Inflammatory macrophage treated with lipopolysaccharide for 4 hours (primary cell): Measurements from ENCODE around the gene GMIP.
"Not testable (repeated sequence)": the region's sequence is repeated elsewhere in the genome, so short reads cannot be mapped to it uniquely, and the experiment has no call there.

Experiments used
- DNase-seq: peaks from one replicate; pipeline ENCODE4 v3.0.0-alpha.2; 2020

Gene GMIP

GRCh38 chr19:19602136-19602712 is 41.2 kb downstream of the GMIP start:
- no peak for DNase-seq

- DNase-seq, result peak; percentile 72
Measured at GRCh38 chr19:19600793-19601330, 42.6 kb downstream of the GMIP start.

GRCh38 chr19:19598728-19599451 is 44.6 kb downstream of the GMIP start:
- DNase-seq, result not testable (repeated sequence)

GRCh38 chr19:19597809-19598306 is 45.6 kb downstream of the GMIP start:
- peak; percentile 92 for DNase-seq

DNA sequence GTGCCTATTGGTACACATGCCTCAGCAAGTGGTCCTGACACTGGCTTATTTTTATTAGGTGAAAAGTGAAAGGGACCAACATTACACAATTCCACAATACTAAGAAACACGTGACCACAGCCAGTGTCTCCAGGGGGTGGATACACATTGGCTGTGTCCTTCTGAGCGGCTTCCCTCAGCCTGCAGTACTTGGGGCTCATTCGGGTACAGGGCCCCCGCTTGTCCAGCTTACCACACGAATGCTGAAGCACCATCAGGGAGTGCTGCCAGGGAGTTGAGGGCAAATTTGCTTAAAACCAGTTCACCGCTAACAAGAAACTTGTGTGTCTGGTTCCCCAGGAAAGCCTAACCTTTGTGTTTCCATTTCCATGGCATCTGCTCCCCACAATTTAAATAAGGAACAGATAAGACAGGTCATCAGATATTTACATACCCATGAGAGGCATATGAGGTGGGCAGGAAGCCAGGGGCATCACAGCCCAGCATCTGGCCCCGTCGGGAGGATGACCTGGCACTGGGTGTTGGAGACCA is 48.2 kb downstream of the GMIP start:
- peak; percentile 82 for DNase-seq

GRCh38 chr19:19594381-19594780 is 49.1 kb downstream of the GMIP start:
- DNase-seq, result peak; percentile 62

- DNase-seq, result no peak
Measured at GRCh38 chr19:19592690-19593089, 50.8 kb downstream of the GMIP start.

GRCh38 chr19:19591133-19591825 is 52.2 kb downstream of the GMIP start:
- peak; percentile 98 for DNase-seq

- no peak for DNase-seq
Measured at GRCh38 chr19:19588546-19588945, 54.9 kb downstream of the GMIP start.

DNA sequence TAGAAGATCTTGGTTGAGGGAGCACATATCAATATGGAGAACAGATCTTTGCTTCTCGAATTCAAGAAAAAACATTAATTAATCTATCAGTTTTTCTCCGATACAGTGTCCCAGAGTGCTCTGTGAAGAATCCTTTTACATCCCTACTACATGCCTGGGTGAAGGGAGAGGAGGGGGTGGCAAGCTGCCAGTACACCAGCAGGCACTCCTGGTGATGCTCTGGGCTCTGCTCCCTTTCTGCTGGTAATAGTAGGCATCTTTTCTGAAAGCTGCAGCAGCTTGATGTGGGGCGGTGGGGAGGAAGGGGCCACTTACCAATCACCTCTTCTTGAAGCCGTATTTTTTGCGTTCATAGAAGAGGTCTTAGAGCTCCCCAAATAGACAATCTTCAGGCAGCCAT is 55.7 kb downstream of the GMIP start:
- no peak for DNase-seq

- no peak for DNase-seq
Measured at GRCh38 chr19:19584356-19584755, 59.1 kb downstream of the GMIP start.

GRCh38 chr19:19582471-19582870 is 61.0 kb downstream of the GMIP start:
- no peak for DNase-seq

DNA sequence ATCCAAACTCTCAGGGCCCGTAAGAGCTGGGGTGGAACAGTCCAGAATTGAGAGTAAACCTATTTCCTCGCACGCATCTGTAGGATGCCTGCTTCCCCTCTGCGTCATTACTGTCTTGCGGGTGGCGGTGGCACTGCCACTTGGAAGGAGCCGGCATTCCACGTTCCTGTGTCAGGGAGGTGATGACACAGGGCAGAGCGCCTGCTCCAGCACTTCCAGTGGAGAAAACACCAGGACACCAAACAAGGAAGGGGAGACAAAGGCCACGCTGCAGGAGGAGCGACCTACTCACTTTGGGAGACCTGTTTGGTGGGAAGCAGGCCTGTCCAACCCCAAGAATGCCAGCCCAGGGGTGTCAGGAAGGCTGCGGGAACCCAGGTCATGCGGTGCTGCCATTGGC is 62.1 kb downstream of the GMIP start:
- DNase-seq, result no peak

GRCh38 chr19:19580418-19580817 is 63.0 kb downstream of the GMIP start:
- no peak for DNase-seq

GRCh38 chr19:19579533-19580361 is 63.7 kb downstream of the GMIP start:
- DNase-seq, result no peak
